Measurements from ENCODE around the gene OR52L1.
"Not testable (repeated sequence)": the region's sequence is repeated elsewhere in the genome, so short reads cannot be mapped to it uniquely, and the experiment has no call there.

OR52L1 gene

GRCh38 chr11:5992604-5993251 is 5.9 kb upstream of the OR52L1 start:
- Histone ChIP-seq H3K27ac (ENCODE audit: low read depth, low read length) (no peak overlapping the region), H3K9ac (ENCODE audit: low read depth, low read length) (no peak overlapping the region), H3K4me1 (ENCODE audit: insufficient read depth, low read length) (no peaks in the 10 kb centered on the region), H3K27me3 (ENCODE audit: insufficient read depth, low read length) (no peaks in the 10 kb centered on the region), H3K36me3 (ENCODE audit: insufficient read depth, low read length) (no peaks in the 10 kb centered on the region), H3K9me3 (ENCODE audit: insufficient read depth, low read depth, low read length) (no peaks in the 10 kb centered on the region), H3K4me3 (ENCODE audit: low read length) (no peak overlapping the region)
- WGBS = 80% methylated on average over 2 of the region's 3 CpGs

DNA sequence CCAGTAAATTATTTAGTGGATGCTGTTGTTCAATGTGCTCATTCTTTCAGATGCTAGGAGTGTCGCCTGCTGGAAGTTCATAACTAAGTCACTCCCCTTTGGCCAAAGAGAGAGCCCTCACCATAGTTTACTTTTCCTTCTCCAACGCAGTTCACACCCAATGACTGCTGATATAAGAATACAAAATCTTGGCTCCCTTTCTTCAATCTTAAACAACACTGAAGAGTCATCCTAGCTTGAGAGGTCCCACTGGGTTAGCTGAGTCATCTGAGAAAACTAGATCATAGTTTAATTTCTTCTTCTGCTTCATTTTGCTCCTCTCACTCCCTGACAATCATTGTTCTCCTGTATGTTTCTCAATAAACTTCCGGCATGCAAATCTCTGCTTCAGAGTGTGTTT is 5.4 kb upstream of the OR52L1 start:
- Histone ChIP-seq H3K27ac (ENCODE audit: low read depth, low read length) (no peak overlapping the region), H3K9ac (ENCODE audit: low read depth, low read length) (no peak overlapping the region)
- WGBS = 92% methylated on average over 3 of the region's 3 CpGs

GRCh38 chr11:5989203-5989602 is 2.4 kb upstream of the OR52L1 start:
- no peaks in the 10 kb centered on the region for H3K36me3 ChIP-seq (ENCODE audit: insufficient read depth, low read length)
- no peaks in the 10 kb centered on the region for H3K4me1 ChIP-seq (ENCODE audit: insufficient read depth, low read length)
- no peaks in the 10 kb centered on the region for H3K9me3 ChIP-seq (ENCODE audit: insufficient read depth, low read depth, low read length)
- WGBS = 98% methylated on average over 4 of the region's 4 CpGs
- no peak overlapping the region for H3K27ac ChIP-seq (ENCODE audit: low read depth, low read length)
- H3K9ac ChIP-seq (ENCODE audit: low read depth, low read length) = no peak overlapping the region
- no peaks in the 10 kb centered on the region for H3K27me3 ChIP-seq (ENCODE audit: insufficient read depth, low read length)
- no peak overlapping the region for H3K4me3 ChIP-seq (ENCODE audit: low read length)

More for the DNA sequence above, 5.4 kb upstream of the OR52L1 start:
- Histone ChIP-seq H3K36me3 (ENCODE audit: insufficient read depth, low read length) (no peaks in the 10 kb centered on the region), H3K4me1 (ENCODE audit: insufficient read depth, low read length) (no peaks in the 10 kb centered on the region), H3K27me3 (ENCODE audit: insufficient read depth, low read length) (no peaks in the 10 kb centered on the region), H3K9me3 (ENCODE audit: insufficient read depth, low read depth, low read length) (no peaks in the 10 kb centered on the region), H3K4me3 (ENCODE audit: low read length) (no peak overlapping the region)

DNA sequence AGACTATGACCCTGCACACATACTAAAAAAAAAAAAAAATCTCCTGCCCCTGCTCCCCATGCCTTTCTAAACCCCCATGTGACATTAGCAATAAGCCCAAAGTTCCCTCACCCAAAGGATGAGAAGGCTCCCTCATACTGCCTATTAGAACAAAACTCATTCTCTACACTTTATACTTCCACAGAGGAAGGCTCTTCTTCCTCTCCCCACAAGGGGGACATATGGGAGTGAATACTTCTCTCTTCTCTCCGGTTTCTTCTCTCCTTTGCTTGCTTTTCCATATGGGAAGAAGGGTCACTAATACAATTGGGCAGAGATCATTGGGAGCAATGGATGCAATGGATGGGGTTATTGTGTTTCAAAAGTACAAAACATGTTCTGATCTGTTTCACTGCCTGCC is 3.3 kb downstream of the OR52L1 start:
- H3K4me1 ChIP-seq (ENCODE audit: insufficient read depth, low read length) = no peaks in the 10 kb centered on the region
- WGBS = no CpG with 5 or more reads among the region's 1 CpG
- H3K27me3 ChIP-seq (ENCODE audit: insufficient read depth, low read length) = no peaks in the 10 kb centered on the region
- H3K9ac ChIP-seq (ENCODE audit: low read depth, low read length) = no peak overlapping the region
- no peaks in the 10 kb centered on the region for H3K36me3 ChIP-seq (ENCODE audit: insufficient read depth, low read length)
- no peak overlapping the region for H3K27ac ChIP-seq (ENCODE audit: low read depth, low read length)
- no peaks in the 10 kb centered on the region for H3K9me3 ChIP-seq (ENCODE audit: insufficient read depth, low read depth, low read length)
- H3K4me3 ChIP-seq (ENCODE audit: low read length) = no peak overlapping the region

DNA sequence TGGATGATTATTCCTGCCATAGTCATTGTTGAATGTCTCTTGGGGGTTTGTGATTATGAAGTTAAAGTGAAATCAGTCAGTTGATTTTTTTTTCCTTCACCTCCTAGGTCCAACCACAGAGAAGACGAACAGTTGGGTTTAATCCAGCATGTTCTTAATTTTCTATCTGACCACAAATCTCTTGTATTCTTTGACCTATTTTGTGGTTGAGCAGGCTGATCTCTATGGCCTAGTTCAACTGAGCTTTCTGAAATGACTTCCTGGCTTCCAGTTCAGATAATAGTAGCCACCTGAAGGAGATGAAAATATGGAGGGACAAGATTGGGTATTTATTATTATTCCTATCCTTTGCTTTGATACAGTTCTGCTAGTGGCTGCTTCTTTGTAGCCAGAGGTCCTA is 13.3 kb downstream of the OR52L1 start:
- Histone ChIP-seq H3K9ac (ENCODE audit: low read depth, low read length) (no peak overlapping the region), H3K9me3 (ENCODE audit: insufficient read depth, low read depth, low read length) (no peaks in the 10 kb centered on the region), H3K27me3 (ENCODE audit: insufficient read depth, low read length) (no peaks in the 10 kb centered on the region), H3K36me3 (ENCODE audit: insufficient read depth, low read length) (no peaks in the 10 kb centered on the region), H3K4me3 (ENCODE audit: low read length) (no peak overlapping the region), H3K4me1 (ENCODE audit: insufficient read depth, low read length) (no peaks in the 10 kb centered on the region), H3K27ac (ENCODE audit: low read depth, low read length) (no peak overlapping the region)
- WGBS = 100% methylated on average over 1 of the region's 1 CpG

GRCh38 chr11:5968394-5968793 is 18.4 kb downstream of the OR52L1 start, which contains the start of gene OR56A5:
TSS of gene OR56A5 (minus strand) at chr11:5968494. CDS start at chr11:5968494, 0 bp downstream.
- H3K4me1 ChIP-seq (ENCODE audit: insufficient read depth, low read length) = no peaks in the 10 kb centered on the region

DNA sequence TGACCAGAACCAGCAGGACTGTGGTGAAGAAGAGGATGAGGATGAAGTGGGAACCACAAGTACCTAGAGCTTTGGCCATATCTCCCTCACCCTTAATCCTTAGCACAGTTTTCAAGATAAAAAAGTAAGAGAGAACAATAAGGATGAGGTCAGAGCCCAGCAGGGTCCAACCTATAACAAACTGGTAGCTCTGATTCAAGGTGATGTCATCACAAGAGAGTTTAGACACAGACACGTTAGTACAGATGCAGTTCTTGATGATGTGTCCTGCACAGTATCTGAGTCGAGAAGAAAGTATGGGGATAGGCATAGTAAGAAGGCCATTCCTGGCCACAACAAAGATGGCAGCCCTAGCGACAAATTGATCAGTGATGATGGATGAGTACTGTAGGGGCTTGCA is 19.1 kb downstream of the OR52L1 start:
- Histone ChIP-seq H3K9ac (ENCODE audit: low read depth, low read length) (no peak overlapping the region), H3K36me3 (ENCODE audit: insufficient read depth, low read length) (no peaks in the 10 kb centered on the region), H3K27ac (ENCODE audit: low read depth, low read length) (no peak overlapping the region), H3K27me3 (ENCODE audit: insufficient read depth, low read length) (no peaks in the 10 kb centered on the region), H3K9me3 (ENCODE audit: insufficient read depth, low read depth, low read length) (peaks cover 16% of the 10 kb centered on the region), H3K4me1 (ENCODE audit: insufficient read depth, low read length) (no peaks in the 10 kb centered on the region), H3K4me3 (ENCODE audit: low read length) (no peak overlapping the region)
- 61% methylated on average over 3 of the region's 3 CpGs for WGBS

More at GRCh38 chr11:5968394-5968793, 18.4 kb downstream of the OR52L1 start, which contains the start of gene OR56A5:
- H3K9me3 ChIP-seq (ENCODE audit: insufficient read depth, low read depth, low read length) = peaks cover 10% of the 10 kb centered on the region
- no peak within 1 kb of the TSS for H3K9ac ChIP-seq (ENCODE audit: low read depth, low read length)
- no peak within 1 kb of the TSS for H3K4me3 ChIP-seq (ENCODE audit: low read length)
- H3K36me3 ChIP-seq (ENCODE audit: insufficient read depth, low read length) = no peaks in the 10 kb centered on the region
- H3K27ac ChIP-seq (ENCODE audit: low read depth, low read length) = no peak within 1 kb of the TSS
- no peaks in the 10 kb centered on the region for H3K27me3 ChIP-seq (ENCODE audit: insufficient read depth, low read length)

DNA sequence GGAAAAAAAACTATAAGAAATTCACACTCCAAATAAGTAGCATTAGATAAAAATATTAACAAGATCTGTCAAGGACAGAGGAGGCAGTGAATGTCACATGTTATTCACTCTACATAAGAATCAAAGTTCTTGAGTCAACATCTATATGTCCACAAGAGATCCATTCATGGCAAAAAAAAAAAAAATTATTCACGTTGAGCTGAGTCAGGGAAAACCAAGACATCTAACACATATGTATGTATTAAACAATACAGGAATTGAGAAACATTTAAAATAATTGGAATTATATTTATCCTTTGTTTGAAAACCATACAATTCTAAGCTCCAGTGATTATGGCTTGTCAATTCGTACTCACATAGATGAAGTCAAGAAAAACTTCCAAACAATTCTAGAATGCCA is 19.8 kb downstream of the OR52L1 start:
- Histone ChIP-seq H3K4me3 (ENCODE audit: low read length) (no peak overlapping the region), H3K9ac (ENCODE audit: low read depth, low read length) (no peak overlapping the region), H3K36me3 (ENCODE audit: insufficient read depth, low read length) (no peaks in the 10 kb centered on the region), H3K9me3 (ENCODE audit: insufficient read depth, low read depth, low read length) (peaks cover 19% of the 10 kb centered on the region), H3K27me3 (ENCODE audit: insufficient read depth, low read length) (no peaks in the 10 kb centered on the region), H3K27ac (ENCODE audit: low read depth, low read length) (no peak overlapping the region), H3K4me1 (ENCODE audit: insufficient read depth, low read length) (no peaks in the 10 kb centered on the region)
- 86% methylated on average over 1 of the region's 2 CpGs for WGBS

- H3K27ac ChIP-seq (ENCODE audit: low read depth, low read length); H3K9ac ChIP-seq (ENCODE audit: low read depth, low read length); H3K27me3 ChIP-seq (ENCODE audit: insufficient read depth, low read length); H3K4me3 ChIP-seq (ENCODE audit: low read length); H3K4me1 ChIP-seq (ENCODE audit: insufficient read depth, low read length); H3K36me3 ChIP-seq (ENCODE audit: insufficient read depth, low read length): not testable (repeated sequence)
- peaks cover 31% of the 10 kb centered on the region for H3K9me3 ChIP-seq (ENCODE audit: insufficient read depth, low read depth, low read length)
- 90% methylated on average over 40 of the region's 40 CpGs for WGBS
Measured at GRCh38 chr11:5960704-5961320, 26.0 kb downstream of the OR52L1 start.

DNA sequence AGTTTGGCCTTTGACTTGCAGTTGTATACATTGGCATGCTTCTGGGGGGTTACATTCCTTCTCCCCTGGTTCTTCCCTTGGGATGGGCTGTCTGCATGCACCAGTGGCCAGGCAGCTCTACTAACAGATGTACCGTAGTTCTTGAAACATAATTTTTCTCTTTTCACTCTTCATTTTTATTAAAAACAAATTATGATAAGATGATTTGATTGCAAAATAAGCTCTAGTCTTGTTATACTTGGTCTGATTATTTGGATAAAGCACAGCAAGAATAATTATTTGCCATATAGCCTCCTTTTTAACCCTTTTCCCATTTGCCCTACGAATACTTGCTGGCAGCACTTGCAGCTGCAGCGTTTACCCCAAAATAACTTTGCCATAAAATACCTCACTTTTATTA is 31.2 kb downstream of the OR52L1 start:
- H3K9ac ChIP-seq (ENCODE audit: low read depth, low read length) = no peak overlapping the region
- WGBS = 93% methylated on average over 2 of the region's 3 CpGs

DNA sequence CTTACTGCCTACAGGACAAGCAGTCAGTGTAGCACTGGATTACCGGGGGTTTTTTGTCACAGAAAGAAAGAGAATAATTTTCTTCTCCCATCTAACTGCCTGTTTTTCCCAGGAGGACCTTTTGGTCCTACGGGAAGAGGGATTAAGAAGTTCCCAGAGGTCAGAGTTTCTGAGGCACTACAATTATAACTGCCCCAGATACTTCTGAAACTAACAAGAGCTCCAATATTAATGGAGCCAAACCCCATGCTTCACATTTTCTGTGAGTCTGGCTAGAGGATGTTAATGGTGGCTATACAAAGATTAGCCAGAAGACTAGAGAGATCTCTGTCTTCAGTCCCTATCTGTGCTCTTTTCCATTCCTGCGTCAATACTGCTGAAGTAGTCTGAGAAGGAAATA is 44.8 kb downstream of the OR52L1 start, which contains the start of gene OR56A3:
OR56A3 (plus strand) TSS at position 301 of the 400 bp plus-strand sequence. CDS start 5,096 bp downstream, outside the sequence.
- Histone ChIP-seq H3K27me3 (ENCODE audit: insufficient read depth, low read length) (no peaks in the 10 kb centered on the region), H3K4me1 (ENCODE audit: insufficient read depth, low read length) (no peaks in the 10 kb centered on the region), H3K36me3 (ENCODE audit: insufficient read depth, low read length) (no peaks in the 10 kb centered on the region), H3K27ac (ENCODE audit: low read depth, low read length) (no peak within 1 kb of the TSS), H3K9ac (ENCODE audit: low read depth, low read length) (no peak within 1 kb of the TSS), H3K9me3 (ENCODE audit: insufficient read depth, low read depth, low read length) (no peaks in the 10 kb centered on the region), H3K4me3 (ENCODE audit: low read length) (no peak within 1 kb of the TSS)
- 100% methylated on average over 3 of the region's 3 CpGs for whole genome bisulfite sequencing

More for the DNA sequence above, 31.2 kb downstream of the OR52L1 start:
- Histone ChIP-seq H3K27me3 (ENCODE audit: insufficient read depth, low read length) (no peaks in the 10 kb centered on the region), H3K27ac (ENCODE audit: low read depth, low read length) (no peak overlapping the region), H3K9me3 (ENCODE audit: insufficient read depth, low read depth, low read length) (peaks cover 8% of the 10 kb centered on the region), H3K36me3 (ENCODE audit: insufficient read depth, low read length) (no peaks in the 10 kb centered on the region), H3K4me3 (ENCODE audit: low read length) (no peak overlapping the region), H3K4me1 (ENCODE audit: insufficient read depth, low read length) (no peaks in the 10 kb centered on the region)

Measured in HUES64 (cell line).